ENCODE data around the gene SMIM22. TPM values are rescaled to one million over a fixed set of nuclear protein-coding genes. Genes with fewer than 3 reads are reported as not detected.

The SMIM22 gene
- total RNA-seq, 1 donor from 2014 or later = not detected

DNA sequence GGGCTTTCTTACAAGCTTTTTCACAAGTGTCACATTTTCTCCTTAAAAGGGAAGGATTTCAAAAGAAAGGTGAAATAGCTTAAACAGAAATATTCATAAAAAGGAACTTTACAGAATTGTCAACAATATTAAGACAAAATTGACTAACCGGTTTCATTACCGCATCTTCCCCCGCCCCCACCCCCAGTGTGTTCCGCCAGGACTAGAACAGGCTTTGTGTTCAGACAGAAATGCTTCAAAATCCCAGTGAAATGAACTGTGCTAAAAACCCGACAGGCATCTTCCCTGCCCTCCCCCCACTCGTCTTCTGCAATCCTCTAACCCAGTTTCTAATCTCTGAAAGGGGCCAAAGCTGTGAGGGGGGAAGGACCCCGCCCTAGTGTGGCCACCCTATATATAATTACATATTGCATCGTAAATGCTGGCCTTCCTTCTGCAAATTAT lies 8.3 kb downstream of the SMIM22 start:
- no peak for DNase-seq (ENCODE audit: extremely low spot score in 2 of 2)
- intact Hi-C loops (cut with DNase I) = no loop called here
- no peak overlapping the region for H3K27ac ChIP-seq
- no peak for TF ChIP-seq CTCF (IDR thresholded peaks at IDR 0.05)
- TF ChIP-seq POLR2A (IDR thresholded peaks at IDR 0.05) = no peak
- no peak for TF ChIP-seq POLR2AphosphoS5 (IDR thresholded peaks at IDR 0.05; ENCODE audit: insufficient read depth in 1 of 2, low read depth in 1 of 2)
- no peaks in the 10 kb centered on the region for H3K9me3 ChIP-seq
- H3K36me3 ChIP-seq = peaks cover 0 to 27% of the 10 kb centered on the region in 2 donors
- H3K4me1 ChIP-seq = peaks cover 30% of the 10 kb centered on the region
- no peaks in the 10 kb centered on the region for H3K27me3 ChIP-seq
- H3K4me3 ChIP-seq = peak overlapping the region in 1 of 2 donors; percentile 68

DNA sequence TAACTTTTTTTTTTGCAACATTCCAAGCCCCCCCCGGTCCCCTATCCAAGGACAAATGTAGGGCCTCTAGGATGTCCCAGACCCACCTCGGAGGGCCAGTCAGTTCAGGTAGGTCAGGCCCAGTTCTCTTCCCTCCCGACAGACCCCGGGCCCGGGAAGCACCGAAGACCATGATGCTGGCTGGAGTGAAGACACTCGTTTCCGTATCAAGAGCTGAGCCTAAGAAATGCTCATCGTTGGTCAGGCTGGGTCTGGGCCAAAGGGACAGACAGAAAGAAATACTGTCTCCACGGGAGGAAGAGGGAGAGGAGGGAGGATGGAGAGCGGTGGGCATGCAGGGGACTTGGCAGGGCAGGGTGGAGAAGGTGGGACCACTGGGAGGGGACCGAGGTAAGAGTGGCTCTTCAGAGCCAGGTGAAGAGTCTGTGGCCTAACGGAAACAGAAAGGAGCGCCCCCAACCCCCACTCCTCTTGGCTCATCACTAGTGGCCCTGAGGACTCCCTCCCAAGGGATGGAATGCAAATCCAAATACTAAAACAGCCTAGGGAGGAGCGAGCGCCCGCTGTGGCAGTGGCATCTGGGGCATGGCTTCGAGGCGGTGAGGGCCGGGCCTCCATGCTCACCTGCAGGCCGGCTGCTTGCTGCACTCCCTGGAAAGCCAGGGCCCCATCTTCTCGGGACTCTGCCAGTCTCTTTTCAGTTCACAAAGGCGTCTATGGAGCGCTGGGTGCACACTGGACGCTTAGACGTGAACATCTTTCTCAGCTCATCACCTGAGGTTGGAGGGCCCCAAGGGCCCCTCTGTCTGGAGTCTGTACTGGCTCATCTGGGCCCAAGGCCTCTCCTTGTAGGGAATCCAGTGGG lies 9.0 kb downstream of the SMIM22 start:
- Histone ChIP-seq H3K4me3 (no peak overlapping the region), H3K4me1 (peaks cover 30% of the 10 kb centered on the region), H3K27ac (no peak overlapping the region), H3K9me3 (no peaks in the 10 kb centered on the region), H3K27me3 (no peaks in the 10 kb centered on the region), H3K36me3 (peaks cover 0 to 28% of the 10 kb centered on the region in 2 donors)
- no peak for TF ChIP-seq CTCF (IDR thresholded peaks at IDR 0.05)
- DNase-seq (ENCODE audit: extremely low spot score in 2 of 2) = no peak
- intact Hi-C loops (cut with DNase I) = no loop called here

DNA sequence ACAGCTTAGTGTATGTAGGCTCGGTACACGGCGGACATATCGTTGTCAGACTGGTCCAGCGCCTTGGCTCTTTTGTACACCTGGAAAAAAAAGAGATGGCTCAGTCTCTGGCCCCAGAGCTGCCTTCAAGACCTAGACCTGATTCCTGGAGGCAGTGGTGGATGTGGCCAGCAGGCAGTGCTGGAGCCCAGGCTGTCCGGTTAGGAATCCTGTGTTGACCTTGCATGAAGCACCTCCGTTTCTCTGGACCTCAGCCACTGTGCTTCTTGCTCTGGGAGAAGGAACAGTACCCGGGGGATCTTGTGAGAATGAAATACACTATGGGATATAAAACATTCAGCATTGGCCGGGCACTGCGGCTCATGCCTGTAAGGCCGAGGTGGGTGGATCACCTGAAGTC lies 10.1 kb downstream of the SMIM22 start:
- Histone ChIP-seq H3K9me3 (no peaks in the 10 kb centered on the region), H3K27me3 (no peaks in the 10 kb centered on the region), H3K27ac (no peak overlapping the region), H3K4me3 (no peak overlapping the region), H3K4me1 (peaks cover 26% of the 10 kb centered on the region), H3K36me3 (peaks cover 0 to 39% of the 10 kb centered on the region in 2 donors)
- TF ChIP-seq POLR2A (IDR thresholded peaks at IDR 0.05) (no peak), POLR2AphosphoS5 (IDR thresholded peaks at IDR 0.05; ENCODE audit: insufficient read depth in 1 of 2, low read depth in 1 of 2) (no peak), CTCF (IDR thresholded peaks at IDR 0.05) (no peak)
- intact Hi-C loops (cut with DNase I) = no loop called here
- no peak for DNase-seq (ENCODE audit: extremely low spot score in 2 of 2)

DNA sequence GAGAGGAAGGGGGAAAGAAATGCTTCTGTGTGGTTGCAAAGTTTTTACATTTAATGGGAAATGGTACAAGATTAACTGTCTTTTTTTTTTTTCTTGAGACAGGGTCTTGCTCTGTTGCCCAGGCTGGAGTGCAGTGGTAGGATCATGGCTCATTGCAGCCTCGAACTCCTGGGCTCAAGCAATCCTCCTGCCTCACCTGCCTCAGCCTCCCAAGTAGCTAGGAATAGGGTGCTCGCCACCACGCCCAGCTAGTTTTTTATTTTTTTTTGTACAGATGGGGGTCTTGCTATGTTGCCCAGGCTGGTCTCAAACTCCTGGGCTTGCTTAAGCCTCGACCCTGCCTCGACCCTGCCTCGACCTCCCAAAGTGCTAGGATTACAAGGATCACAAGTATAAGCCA lies 11.1 kb downstream of the SMIM22 start:
- H3K4me1 ChIP-seq = peaks cover 15% of the 10 kb centered on the region
- DNase-seq (ENCODE audit: extremely low spot score in 2 of 2) = no peak
- TF ChIP-seq POLR2A (IDR thresholded peaks at IDR 0.05) (no peak), CTCF (IDR thresholded peaks at IDR 0.05) (no peak), POLR2AphosphoS5 (IDR thresholded peaks at IDR 0.05; ENCODE audit: insufficient read depth in 1 of 2, low read depth in 1 of 2) (no peak)
- intact Hi-C loops (cut with DNase I) = no loop called here
- peaks cover 0 to 48% of the 10 kb centered on the region in 2 donors for H3K36me3 ChIP-seq
- H3K27ac ChIP-seq = no peak overlapping the region
- H3K4me3 ChIP-seq = no peak overlapping the region
- H3K9me3 ChIP-seq = no peaks in the 10 kb centered on the region
- H3K27me3 ChIP-seq = no peaks in the 10 kb centered on the region

DNA sequence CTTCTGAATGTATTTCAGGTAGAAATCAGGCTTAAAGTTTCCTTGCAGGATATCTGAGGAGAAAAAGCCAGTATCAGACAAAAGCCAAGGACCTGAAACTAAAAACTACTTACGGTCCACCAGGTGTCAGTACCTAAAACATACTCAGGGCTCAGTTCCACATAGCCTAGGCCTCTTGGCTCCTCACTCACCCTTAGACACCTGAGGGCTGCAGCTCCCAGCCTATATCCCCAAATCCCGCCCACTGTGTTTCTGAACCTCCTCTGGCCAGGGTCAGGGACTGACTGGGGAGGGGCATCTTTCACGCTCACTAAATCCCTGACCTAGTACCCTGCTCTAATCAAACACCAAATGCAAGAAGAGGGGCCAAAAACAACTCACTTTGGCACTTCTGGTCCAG lies 16.1 kb downstream of the SMIM22 start:
- peaks cover 0 to 81% of the 10 kb centered on the region in 2 donors for H3K36me3 ChIP-seq

More for the DNA sequence above, 16.1 kb downstream of the SMIM22 start:
- H3K4me1 ChIP-seq = no peaks in the 10 kb centered on the region
- intact Hi-C loops (cut with DNase I) = no loop called here
- TF ChIP-seq CTCF (IDR thresholded peaks at IDR 0.05) (no peak), POLR2AphosphoS5 (IDR thresholded peaks at IDR 0.05; ENCODE audit: insufficient read depth in 1 of 2, low read depth in 1 of 2) (no peak), POLR2A (IDR thresholded peaks at IDR 0.05) (no peak)
- no peaks in the 10 kb centered on the region for H3K27me3 ChIP-seq
- DNase-seq (ENCODE audit: extremely low spot score in 2 of 2) = no peak
- no peak overlapping the region for H3K27ac ChIP-seq
- no peaks in the 10 kb centered on the region for H3K9me3 ChIP-seq
- no peak overlapping the region for H3K4me3 ChIP-seq

Measured in vagina (tissue), 2 donors.